ENCODE results near the gene FAHD1.

DNA sequence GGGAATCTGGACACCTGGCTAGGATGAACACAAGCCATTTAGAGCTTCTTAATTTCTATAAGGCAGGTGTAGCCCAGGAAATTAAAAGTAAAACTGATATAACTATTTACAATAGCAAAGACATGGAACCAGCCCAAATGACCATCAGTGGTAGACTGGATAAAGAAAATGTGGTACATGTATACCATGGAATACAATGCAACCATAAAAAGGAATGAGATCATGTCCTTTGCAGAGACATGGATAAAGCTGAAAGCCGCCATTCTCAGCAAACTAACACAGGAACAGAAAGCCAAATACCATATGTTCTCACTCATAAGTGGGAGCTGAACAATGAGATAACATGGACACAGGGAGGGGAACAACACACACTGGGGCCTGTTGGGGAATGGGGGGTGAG lies 19.4 kb downstream of the FAHD1 start:
- TF ChIP-seq, protein P1, sequence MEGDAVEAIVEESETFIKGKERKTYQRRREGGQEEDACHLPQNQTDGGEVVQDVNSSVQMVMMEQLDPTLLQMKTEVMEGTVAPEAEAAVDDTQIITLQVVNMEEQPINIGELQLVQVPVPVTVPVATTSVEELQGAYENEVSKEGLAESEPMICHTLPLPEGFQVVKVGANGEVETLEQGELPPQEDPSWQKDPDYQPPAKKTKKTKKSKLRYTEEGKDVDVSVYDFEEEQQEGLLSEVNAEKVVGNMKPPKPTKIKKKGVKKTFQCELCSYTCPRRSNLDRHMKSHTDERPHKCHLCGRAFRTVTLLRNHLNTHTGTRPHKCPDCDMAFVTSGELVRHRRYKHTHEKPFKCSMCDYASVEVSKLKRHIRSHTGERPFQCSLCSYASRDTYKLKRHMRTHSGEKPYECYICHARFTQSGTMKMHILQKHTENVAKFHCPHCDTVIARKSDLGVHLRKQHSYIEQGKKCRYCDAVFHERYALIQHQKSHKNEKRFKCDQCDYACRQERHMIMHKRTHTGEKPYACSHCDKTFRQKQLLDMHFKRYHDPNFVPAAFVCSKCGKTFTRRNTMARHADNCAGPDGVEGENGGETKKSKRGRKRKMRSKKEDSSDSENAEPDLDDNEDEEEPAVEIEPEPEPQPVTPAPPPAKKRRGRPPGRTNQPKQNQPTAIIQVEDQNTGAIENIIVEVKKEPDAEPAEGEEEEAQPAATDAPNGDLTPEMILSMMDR (IDR thresholded peaks at IDR 0.05; ENCODE audit: poor library complexity, severe bottlenecking) = no peak
- TF ChIP-seq MXI1 (conservative IDR thresholded peaks at IDR 0.05; ENCODE audit: poor library complexity, severe bottlenecking) = no peak
- TF ChIP-seq EZH2 (IDR thresholded peaks at IDR 0.05; ENCODE audit: borderline replicate concordance, insufficient read depth, low read length, poor library complexity, severe bottlenecking) = no peak
- no peak for TF ChIP-seq EP300 (conservative IDR thresholded peaks at IDR 0.05; ENCODE audit: poor library complexity, severe bottlenecking)
- TF ChIP-seq POLR2AphosphoS5 (IDR thresholded peaks at IDR 0.05) = no peak
- TF ChIP-seq TAF1 (IDR thresholded peaks at IDR 0.05; ENCODE audit: low read depth) = no peak
- no peak for TF ChIP-seq RAD21 (conservative IDR thresholded peaks at IDR 0.05)

Data from neural cell (in vitro differentiated cells).